Psoas muscle (tissue), 8 donors: ENCODE data around the gene VPS39. TPM values are rescaled to one million over a fixed set of nuclear protein-coding genes. Genes with fewer than 3 reads are reported as not detected.
A peak's percentile ranks its signal among the peaks of the same experiment; 100 is the strongest.

Experiments used
- ATAC-seq, 4 donors: fragments of 200-7000 bp; cut with Tn5 transposase; one replicate each; pipeline ENCODE4 v1.9.1; 2020; ENCODE audit warnings: moderate library complexity in 3 of 4, mild to moderate bottlenecking in 2 of 4
- DNase-seq, 2 donors: peaks; one replicate each; pipeline ENCODE4 v3.0.0-alpha.2; 2020
- H3K27ac ChIP-seq: fragments of 200-600 bp; one replicate; pipeline ENCODE4 v1.8.0; 2022
- H3K27me3 ChIP-seq, 3 donors: fragments of 200-600 bp in 1 of 3; one replicate each; pipeline versions ENCODE4 v1.6.1 to v1.8.0; 2013 to 2022; ENCODE audit warnings: low read length in 2 of 3, mild to moderate bottlenecking in 2 of 3, moderate library complexity in 1 of 3; ENCODE audit not compliant: insufficient read depth in 3 of 3
- H3K36me3 ChIP-seq, 2 donors: fragments of 200-600 bp in 1 of 2; one replicate each; pipeline versions ENCODE4 v1.6.1 to v1.8.0; 2013 to 2022; ENCODE audit warnings: low read depth in 1 of 2, mild to moderate bottlenecking in 1 of 2, moderate library complexity in 1 of 2; ENCODE audit not compliant: insufficient read depth in 1 of 2
- H3K4me1 ChIP-seq: fragments of 200-600 bp; one replicate; pipeline ENCODE4 v1.8.0; 2022
- H3K4me3 ChIP-seq: fragments of 200-600 bp; one replicate; pipeline ENCODE4 v1.8.0; 2022; ENCODE audit warnings: mild to moderate bottlenecking
- H3K9me3 ChIP-seq: fragments of 200-600 bp; one replicate; pipeline ENCODE4 v1.8.0; 2022
- WGBS, 3 donors: extraction: QIAGEN DNeasy Blood & Tissue Kit; methylation state at CpG; one replicate each; pipeline versions ENCODE4 v1.1.6 to v1.1.7; 2013; 5-methylcytosine and 5-hydroxymethylcytosine counted together
- intact Hi-C, 2 donors: fragments of 100-400 bp; cut with DNase I; formaldehyde crosslinking; loops; one replicate each; pipeline versions ENCODE4 v1.11.0 to v1.14.2; 2022
- polyA plus RNA-seq, 3 donors: library from polyadenylated mRNA; stranded (reverse); fragments of 200-250 nt; gene quantifications; one replicate each; pipeline ENCODE4 v1.2.3, GENCODE V29; 2013
- total RNA-seq, 4 donors: library from RNA; stranded (reverse); fragmentation: NEBNext Ultra II Directional in 2 of 4; extraction: Animal tissue kit (Norgen Biotek cat#: 25700) in 2 of 4; gene quantifications; one replicate each; pipeline versions ENCODE4 v1.2.1 to v1.2.4, GENCODE V29; 2021 to 2023
- TF ChIP-seq, protein P1 (sequence below): fragments of 200-600 bp; IDR thresholded peaks from one replicate; pipeline ENCODE4 v1.8.0; 2022; ENCODE audit warnings: antibody characterized with exemption
- donor health status: healthy with polysubstance abuse.
- donor health status: DM: no; HTN: no; CAD: no; lungs with moderate emphysema.
- donor health status: Bipolar disorder and iron deficiency.
- donor health status: healthy.
- donor health status: DM: yes; HTN: yes; CAD: no.
- donor health status: DM: no; HTN: no; CAD: no.
- donor health status: DM: no; HTN: no; CAD: no.
- donor health status: DM: yes; HTN: yes; CAD: no.

The VPS39 gene
- total and polyA plus RNA-seq, 7 donors, result 15.2 to 47.8 (median 43.3) TPM

DNA sequence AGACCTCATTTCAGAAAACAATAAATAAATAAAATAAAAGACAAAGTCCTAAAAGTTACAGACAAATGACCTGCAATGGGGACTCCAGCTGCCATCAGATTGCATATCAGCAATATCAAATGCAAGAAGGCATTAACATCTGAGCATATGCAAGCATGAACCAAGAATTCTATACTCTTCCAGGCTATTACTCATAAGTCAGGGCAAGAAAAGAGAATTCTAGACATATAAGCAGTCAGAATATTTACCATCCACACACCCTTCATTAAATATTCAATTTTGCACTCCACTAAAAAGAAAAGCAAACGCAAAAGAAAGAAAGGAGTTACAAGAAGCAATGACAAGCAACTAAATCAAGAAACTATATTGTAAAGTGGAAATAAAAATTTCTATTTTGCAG is 72.8 kb downstream of the VPS39 start:
- no peak for ATAC-seq
- 74 to 87% (median 80%) methylated on average over 1 of the region's 1 CpG for WGBS, 3 donors
- intact Hi-C loops, result loop anchor here (2.0 to 10.0 kb wide), 3 partner anchors 69 to 151 kb away; no protein-coding TSS in a partner anchor
- no peaks in the 10 kb centered on the region for H3K9me3 ChIP-seq
- H3K27ac ChIP-seq, result no peak overlapping the region
- H3K36me3 ChIP-seq, result no peaks in the 10 kb centered on the region
- H3K27me3 ChIP-seq, result no peaks in the 10 kb centered on the region
- H3K4me3 ChIP-seq, result no peak overlapping the region
- TF ChIP-seq, protein P1, sequence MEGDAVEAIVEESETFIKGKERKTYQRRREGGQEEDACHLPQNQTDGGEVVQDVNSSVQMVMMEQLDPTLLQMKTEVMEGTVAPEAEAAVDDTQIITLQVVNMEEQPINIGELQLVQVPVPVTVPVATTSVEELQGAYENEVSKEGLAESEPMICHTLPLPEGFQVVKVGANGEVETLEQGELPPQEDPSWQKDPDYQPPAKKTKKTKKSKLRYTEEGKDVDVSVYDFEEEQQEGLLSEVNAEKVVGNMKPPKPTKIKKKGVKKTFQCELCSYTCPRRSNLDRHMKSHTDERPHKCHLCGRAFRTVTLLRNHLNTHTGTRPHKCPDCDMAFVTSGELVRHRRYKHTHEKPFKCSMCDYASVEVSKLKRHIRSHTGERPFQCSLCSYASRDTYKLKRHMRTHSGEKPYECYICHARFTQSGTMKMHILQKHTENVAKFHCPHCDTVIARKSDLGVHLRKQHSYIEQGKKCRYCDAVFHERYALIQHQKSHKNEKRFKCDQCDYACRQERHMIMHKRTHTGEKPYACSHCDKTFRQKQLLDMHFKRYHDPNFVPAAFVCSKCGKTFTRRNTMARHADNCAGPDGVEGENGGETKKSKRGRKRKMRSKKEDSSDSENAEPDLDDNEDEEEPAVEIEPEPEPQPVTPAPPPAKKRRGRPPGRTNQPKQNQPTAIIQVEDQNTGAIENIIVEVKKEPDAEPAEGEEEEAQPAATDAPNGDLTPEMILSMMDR, result no peak
- no peaks in the 10 kb centered on the region for H3K4me1 ChIP-seq
- DNase-seq, result no peak

DNA sequence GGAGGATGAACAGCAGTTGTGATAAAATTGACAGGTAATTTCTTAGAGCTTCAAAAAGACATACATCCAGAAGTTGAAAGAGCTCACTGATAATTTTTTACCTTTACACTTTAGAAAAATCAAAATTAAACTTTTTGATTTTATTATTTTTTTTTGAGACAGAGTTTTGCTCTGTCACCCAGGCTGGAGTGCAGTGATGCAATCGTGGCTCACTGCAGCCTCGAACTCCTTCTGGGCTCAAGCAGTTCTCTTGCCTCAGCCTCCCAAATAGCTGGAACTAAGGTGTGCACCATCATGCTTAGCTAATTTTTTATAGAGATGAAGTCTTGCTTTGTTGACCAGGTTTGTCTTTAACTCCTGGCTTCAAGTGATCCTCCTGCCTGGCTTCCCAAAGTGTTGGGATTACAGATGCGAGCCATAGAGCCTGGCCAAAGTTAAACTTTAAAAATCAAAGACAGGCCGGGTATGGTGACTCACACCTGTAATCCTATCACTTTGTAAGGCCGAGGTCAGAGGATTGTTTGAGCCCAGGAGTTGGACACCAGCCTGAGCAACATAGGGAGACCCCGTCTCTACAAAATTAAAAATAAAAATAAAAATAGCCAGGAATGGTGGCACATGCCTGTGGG is 73.4 kb downstream of the VPS39 start:
- intact Hi-C loops, result loop anchor here (2.0 to 10.0 kb wide), 4 partner anchors 67 to 150 kb away; no protein-coding TSS in a partner anchor
- no peaks in the 10 kb centered on the region for H3K27me3 ChIP-seq
- 69 to 86% (median 76%) methylated on average over 6 of the region's 6 CpGs for WGBS, 3 donors
- no peaks in the 10 kb centered on the region for H3K4me1 ChIP-seq
- no peak overlapping the region for H3K27ac ChIP-seq
- no peak overlapping the region for H3K4me3 ChIP-seq
- TF ChIP-seq, protein P1, result no peak
- ATAC-seq, result no peak
- no peak for DNase-seq
- H3K9me3 ChIP-seq, result no peaks in the 10 kb centered on the region
- H3K36me3 ChIP-seq, result no peaks in the 10 kb centered on the region

DNA sequence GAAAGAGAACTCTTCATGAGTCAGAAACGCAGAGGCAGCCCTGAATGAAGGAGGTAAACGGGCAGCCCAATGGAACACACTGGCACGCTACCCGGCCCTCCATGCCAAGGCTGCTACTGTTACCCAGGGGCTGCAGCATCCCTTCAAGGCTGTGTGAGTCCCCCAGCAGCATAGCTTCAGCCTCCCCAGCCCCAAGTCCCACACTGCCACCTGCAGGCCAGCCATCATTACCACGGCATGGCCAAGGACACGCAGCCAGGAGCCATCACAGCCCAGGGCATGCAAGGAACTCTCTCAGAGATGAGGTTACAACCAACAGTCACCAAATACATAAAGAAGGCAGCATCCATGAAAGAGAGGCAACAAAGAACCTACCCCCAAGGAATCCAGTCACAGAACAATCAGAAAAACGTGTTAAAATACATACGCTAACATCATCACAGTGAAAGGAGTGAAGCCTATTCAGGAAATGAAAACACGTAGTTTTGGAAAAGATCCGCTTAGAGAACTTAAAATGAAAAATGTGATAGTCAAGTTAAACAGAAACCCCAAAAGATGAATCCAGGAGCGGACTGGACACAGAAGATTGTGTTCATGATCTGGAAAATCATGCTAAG is 74.1 kb downstream of the VPS39 start:
- ATAC-seq (peak; percentile 76 to 84 (median 79)), DNase-seq (peak in 1 of 2 donors; percentile 77)
- H3K36me3 ChIP-seq, result no peaks in the 10 kb centered on the region
- 64 to 71% (median 65%) methylated on average over 11 of the region's 11 CpGs for WGBS, 3 donors
- H3K4me1 ChIP-seq, result no peaks in the 10 kb centered on the region
- no peaks in the 10 kb centered on the region for H3K27me3 ChIP-seq
- H3K9me3 ChIP-seq, result no peaks in the 10 kb centered on the region
- H3K27ac ChIP-seq, result no peak overlapping the region
- intact Hi-C loops, result loop anchor here (2.0 to 10.0 kb wide), 4 partner anchors 67 to 149 kb away; no protein-coding TSS in a partner anchor
- H3K4me3 ChIP-seq, result no peak overlapping the region
- TF ChIP-seq, protein P1, result peak; percentile 65

DNA sequence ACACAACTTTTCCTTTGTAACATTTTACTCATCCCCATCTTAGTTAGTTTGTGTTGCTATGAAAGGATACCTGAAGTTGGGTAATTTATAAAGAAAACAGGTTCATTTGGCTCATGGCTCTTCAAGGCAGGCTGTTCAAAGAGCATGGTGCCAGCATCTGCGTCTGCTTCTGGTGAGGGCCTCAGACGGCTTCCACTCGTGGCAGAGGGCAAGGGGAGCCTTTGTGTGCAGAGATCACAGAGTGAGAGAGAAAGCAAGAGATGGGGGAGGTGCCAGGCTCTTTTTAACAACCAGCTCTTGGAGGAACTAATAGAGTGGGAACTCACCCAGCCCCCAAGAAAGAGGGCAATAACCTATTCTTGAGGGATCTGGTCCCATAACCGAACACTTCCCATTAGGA is 74.7 kb downstream of the VPS39 start:
- WGBS, 3 donors, result 85 to 92% (median 91%) methylated on average over 4 of the region's 4 CpGs
- ATAC-seq (no peak), DNase-seq (no peak)
- H3K4me1 ChIP-seq, result no peaks in the 10 kb centered on the region
- intact Hi-C loops, result loop anchor here in 1 of 2 donors (5.0 to 10.0 kb wide), 2 partner anchors 66 to 149 kb away; no protein-coding TSS in a partner anchor
- H3K27ac ChIP-seq, result no peak overlapping the region
- no peak overlapping the region for H3K4me3 ChIP-seq
- no peaks in the 10 kb centered on the region for H3K9me3 ChIP-seq
- H3K27me3 ChIP-seq, result no peaks in the 10 kb centered on the region
- TF ChIP-seq, protein P1, result no peak
- H3K36me3 ChIP-seq, result no peaks in the 10 kb centered on the region
